Colonic mucosa (tissue), 4 donors: Measurements from ENCODE around the gene SUMF1. TPM values are rescaled to one million over a fixed set of nuclear protein-coding genes. Genes with fewer than 3 reads are reported as not detected.
"Not testable (repeated sequence)": the region's sequence is repeated elsewhere in the genome, so short reads cannot be mapped to it uniquely, and the experiment has no call there.

Experiments
- DNase-seq: peaks from one replicate; pipeline ENCODE4 v3.0.0-alpha.2; 2020
- H3K27ac ChIP-seq: fragments of 200-600 bp; one replicate; pipeline ENCODE4 v1.8.0; 2021
- H3K27me3 ChIP-seq: fragments of 200-600 bp; one replicate; pipeline ENCODE4 v1.8.0; 2021
- H3K36me3 ChIP-seq: fragments of 200-600 bp; one replicate; pipeline ENCODE4 v1.8.0; 2021
- H3K4me1 ChIP-seq: fragments of 200-600 bp; one replicate; pipeline ENCODE4 v1.8.0; 2021; ENCODE audit warnings: mild to moderate bottlenecking
- H3K4me3 ChIP-seq: fragments of 200-600 bp; one replicate; pipeline ENCODE4 v1.8.0; 2021
- H3K9ac ChIP-seq, 2 donors: one replicate each; pipeline ENCODE4 v1.7.0; 2013; ENCODE audit warnings: control low read depth in 2 of 2, low read depth in 2 of 2, low read length in 2 of 2
- H3K9me3 ChIP-seq: fragments of 200-600 bp; one replicate; pipeline ENCODE4 v1.8.0; 2021
- CTCF ChIP-seq: fragments of 200-600 bp; IDR thresholded peaks from one replicate; pipeline ENCODE4 v1.8.0; 2022; ENCODE audit warnings: antibody characterized with exemption, mild to moderate bottlenecking
- intact Hi-C: fragments of 100-400 bp; cut with DNase I; formaldehyde crosslinking; loops from one replicate; pipeline ENCODE4 v1.14.1; 2022
- total RNA-seq, 2 donors: library from RNA; stranded (reverse); fragmentation: NEBNext Ultra II Directional in 1 of 2; extraction: Animal tissue kit (Norgen Biotek cat#: 25700) in 1 of 2; gene quantifications; one replicate each; pipeline ENCODE4 v1.2.1, GENCODE V29; 2021
- donor health status: healthy.
- donor health status: DM: no; HTN: no; CAD: no.
- donor health status: DM: no; HTN: no; CAD: no.

The SUMF1 gene
- total RNA-seq, 2 donors from 2014 or later, result 37.6 to 43.9 TPM

GRCh38 chr3:4464576-4464975 is 2.5 kb downstream of the SUMF1 start:
- H3K4me3 ChIP-seq, result no peak overlapping the region
- TF ChIP-seq CTCF, result no peak
- no peaks in the 10 kb centered on the region for H3K36me3 ChIP-seq
- no peak for DNase-seq
- no peak overlapping the region for H3K27ac ChIP-seq
- H3K9ac ChIP-seq, result no peak overlapping the region
- H3K9me3 ChIP-seq, result no peaks in the 10 kb centered on the region
- no peaks in the 10 kb centered on the region for H3K27me3 ChIP-seq
- intact Hi-C loops, result no loop called here
- H3K4me1 ChIP-seq, result no peaks in the 10 kb centered on the region

- no peak for TF ChIP-seq CTCF
- Histone ChIP-seq H3K4me1 (no peaks in the 10 kb centered on the region), H3K27me3 (no peaks in the 10 kb centered on the region), H3K27ac (no peak overlapping the region), H3K9ac (no peak overlapping the region), H3K9me3 (no peaks in the 10 kb centered on the region), H3K4me3 (no peak overlapping the region), H3K36me3 (no peaks in the 10 kb centered on the region)
- no peak for DNase-seq
- intact Hi-C loops, result no loop called here
These were observed 4.6 kb downstream of the SUMF1 start for GRCh38 chr3:4462369-4463040.

GRCh38 chr3:4461468-4462090 is 5.5 kb downstream of the SUMF1 start:
- no peaks in the 10 kb centered on the region for H3K36me3 ChIP-seq
- H3K4me3 ChIP-seq, result no peak overlapping the region
- H3K4me1 ChIP-seq, result no peaks in the 10 kb centered on the region
- no peaks in the 10 kb centered on the region for H3K27me3 ChIP-seq
- no peak for TF ChIP-seq CTCF
- no peak overlapping the region for H3K27ac ChIP-seq
- DNase-seq, result no peak
- no peak overlapping the region for H3K9ac ChIP-seq
- intact Hi-C loops, result no loop called here
- no peaks in the 10 kb centered on the region for H3K9me3 ChIP-seq

- no peak for DNase-seq
- TF ChIP-seq CTCF, result no peak
- H3K4me3 ChIP-seq, result no peak overlapping the region
- H3K9me3 ChIP-seq, result no peaks in the 10 kb centered on the region
- H3K27ac ChIP-seq, result no peak overlapping the region
- no peaks in the 10 kb centered on the region for H3K27me3 ChIP-seq
- no peak overlapping the region for H3K9ac ChIP-seq
- intact Hi-C loops, result no loop called here
- no peaks in the 10 kb centered on the region for H3K36me3 ChIP-seq
- no peaks in the 10 kb centered on the region for H3K4me1 ChIP-seq
These were observed 6.7 kb downstream of the SUMF1 start for GRCh38 chr3:4460334-4460733.

GRCh38 chr3:4458961-4459360 is 8.1 kb downstream of the SUMF1 start:
- H3K27ac ChIP-seq, result no peak overlapping the region
- H3K4me3 ChIP-seq, result no peak overlapping the region
- no peak for TF ChIP-seq CTCF
- H3K9ac ChIP-seq, result no peak overlapping the region
- H3K27me3 ChIP-seq, result no peaks in the 10 kb centered on the region
- H3K9me3 ChIP-seq, result no peaks in the 10 kb centered on the region
- no peaks in the 10 kb centered on the region for H3K36me3 ChIP-seq
- intact Hi-C loops, result no loop called here
- DNase-seq, result no peak
- H3K4me1 ChIP-seq, result no peaks in the 10 kb centered on the region

- H3K27ac ChIP-seq, intact Hi-C loops, H3K27me3 ChIP-seq, H3K9ac ChIP-seq, DNase-seq, H3K4me1 ChIP-seq, H3K4me3 ChIP-seq, H3K9me3 ChIP-seq, H3K36me3 ChIP-seq: not testable (repeated sequence)
These were observed 10.3 kb downstream of the SUMF1 start for GRCh38 chr3:4456780-4457179.
